Progenitor cell of endocrine pancreas (in vitro differentiated cells): ENCODE results near the gene MYL6B. TPM values are rescaled to one million over a fixed set of nuclear protein-coding genes. Genes with fewer than 3 reads are reported as not detected.

Experiments
- DNase-seq: peaks from one replicate; pipeline ENCODE4 v3.0.0; 2021; ENCODE audit warnings: low spot score; ENCODE audit not compliant: unreplicated experiment
- H3K27ac Mint-ChIP-seq: 2 replicates; pipeline ENCODE4 v1.8.0; 2021; ENCODE audit warnings: mild to moderate bottlenecking, moderate library complexity, mixed read lengths
- H3K27me3 Mint-ChIP-seq: 2 replicates; pipeline ENCODE4 v1.8.0; 2021; ENCODE audit warnings: mixed read lengths
- H3K36me3 Mint-ChIP-seq: 2 replicates; pipeline ENCODE4 v1.8.0; 2022; ENCODE audit warnings: mixed read lengths; ENCODE audit not compliant: insufficient read depth
- H3K4me1 Mint-ChIP-seq: 2 replicates; pipeline ENCODE4 v1.8.0; 2021; ENCODE audit warnings: low read depth, mixed read lengths
- H3K4me3 Mint-ChIP-seq: 2 replicates; pipeline ENCODE4 v1.8.0; 2021; ENCODE audit warnings: low read depth, mild to moderate bottlenecking, moderate library complexity, mixed read lengths
- H3K9me3 Mint-ChIP-seq: 2 replicates; pipeline ENCODE4 v1.8.0; 2021; ENCODE audit warnings: low read depth, mixed read lengths
- CTCF ChIP-seq: fragments of 200-600 bp; sonication (generic); IDR thresholded peaks from one replicate; pipeline ENCODE4 v1.5.0; 2021; ENCODE audit warnings: antibody characterized with exemption, mild to moderate bottlenecking; ENCODE audit not compliant: unreplicated experiment
- total RNA-seq: library from RNA; stranded (reverse); gene quantifications from 2 replicates; pipeline ENCODE4 v1.2.1, GENCODE V29; 2021

The MYL6B gene
- total RNA-seq, 1 donor from 2014 or later, result 172 TPM

- Mint-ChIP-seq H3K36me3 (peaks cover 32% of the 10 kb centered on the region), H3K4me1 (peaks cover 2% of the 10 kb centered on the region), H3K27me3 (no peaks in the 10 kb centered on the region), H3K9me3 (no peaks in the 10 kb centered on the region), H3K27ac (no peak overlapping the region), H3K4me3 (no peak overlapping the region)
- no peak for DNase-seq
- no peak for TF ChIP-seq CTCF
Observed at GRCh38 chr12:56143217-56143616, 9.2 kb upstream of the MYL6B start.

- Mint-ChIP-seq H3K27me3 (no peaks in the 10 kb centered on the region), H3K36me3 (peaks cover 26% of the 10 kb centered on the region), H3K4me1 (peaks cover 2% of the 10 kb centered on the region), H3K27ac (no peak overlapping the region), H3K9me3 (no peaks in the 10 kb centered on the region), H3K4me3 (no peak overlapping the region)
- no peak for DNase-seq
- no peak for TF ChIP-seq CTCF
Observed at GRCh38 chr12:56143870-56144269, 8.5 kb upstream of the MYL6B start.

- Mint-ChIP-seq H3K9me3 (no peaks in the 10 kb centered on the region), H3K4me3 (no peak overlapping the region), H3K27me3 (no peaks in the 10 kb centered on the region), H3K4me1 (peaks cover 2% of the 10 kb centered on the region), H3K36me3 (peaks cover 22% of the 10 kb centered on the region), H3K27ac (no peak overlapping the region)
- TF ChIP-seq CTCF, result no peak
- DNase-seq, result no peak
Observed at GRCh38 chr12:56145217-56145616, 7.2 kb upstream of the MYL6B start.

- DNase-seq, result no peak
- TF ChIP-seq CTCF, result no peak
- no peaks in the 10 kb centered on the region for H3K27me3 Mint-ChIP-seq
- H3K4me1 Mint-ChIP-seq, result peaks cover 8% of the 10 kb centered on the region
- peak overlapping the region; percentile 4 for H3K27ac Mint-ChIP-seq
- no peak overlapping the region for H3K4me3 Mint-ChIP-seq
- no peaks in the 10 kb centered on the region for H3K9me3 Mint-ChIP-seq
- peaks cover 11% of the 10 kb centered on the region for H3K36me3 Mint-ChIP-seq
Observed at GRCh38 chr12:56146492-56147460, 5.6 kb upstream of the MYL6B start.

GRCh38 chr12:56150563-56150962 is 1.8 kb upstream of the MYL6B start:
- Mint-ChIP-seq H3K36me3 (peaks cover 8% of the 10 kb centered on the region), H3K27ac (no peak overlapping the region), H3K4me3 (peak overlapping the region; percentile 94), H3K9me3 (no peaks in the 10 kb centered on the region), H3K4me1 (peaks cover 17% of the 10 kb centered on the region), H3K27me3 (no peaks in the 10 kb centered on the region)
- DNase-seq, result no peak
- no peak for TF ChIP-seq CTCF
